GM10248 (cell line): ENCODE measurements around the gene MED23.

Experiments used
- CTCF ChIA-PET: fragments of 300-600 bp; sonication (Branson Sonifier 250); formaldehyde crosslinking; extraction: SDS; loops from one replicate; lab custom pipeline; 2021; ENCODE audit warnings: antibody characterized with exemption; lab: Yijun Ruan, JAX
- POLR2A ChIA-PET: fragments of 350-650 bp; sonication (Branson Sonifier 250); formaldehyde crosslinking; extraction: SDS; loops from one replicate; lab custom pipeline; 2020; ENCODE audit warnings: antibody characterized with exemption; lab: Yijun Ruan, JAX
- DNase-seq: peaks from one replicate; pipeline ENCODE4 v3.0.0; 2012; ENCODE audit errors: extremely low spot score
- CTCF ChIP-seq: IDR thresholded peaks from 2 replicates; pipeline ENCODE4 v1.5.1; 2012; ENCODE audit warnings: mild to moderate bottlenecking, low read depth; ENCODE audit errors: extremely low read depth, missing control alignments, control extremely low read depth

Gene MED23

GRCh38 chr6:131643855-131644460, 15.9 kb upstream of the MED23 start:
- ChIA-PET CTCF (interaction anchor here (2.0 kb wide), 1 partner anchor 16 kb away, joined by 11 read pairs; the partner anchor contains the start of gene MED23), POLR2A (no interaction called here)
- DNase-seq = no peak
- TF ChIP-seq CTCF = no peak

GRCh38 chr6:131642987-131643611, 15.1 kb upstream of the MED23 start:
- POLR2A ChIA-PET = no interaction called here
- DNase-seq = no peak
- CTCF ChIA-PET = no interaction called here
- no peak for TF ChIP-seq CTCF

GRCh38 chr6:131642565-131642964, 14.5 kb upstream of the MED23 start:
- ChIA-PET CTCF (no interaction called here), POLR2A (no interaction called here)
- no peak for DNase-seq
- TF ChIP-seq CTCF = no peak

GRCh38 chr6:131641554-131641953, 13.5 kb upstream of the MED23 start:
- ChIA-PET POLR2A (no interaction called here), CTCF (no interaction called here)
- no peak for TF ChIP-seq CTCF
- DNase-seq = no peak

- ChIA-PET POLR2A (interaction anchor here (0.6 kb wide), 1 partner anchor 72 kb away, joined by 6 read pairs; no protein-coding TSS in a partner anchor), CTCF (interaction anchor here (2.2 to 5.4 kb wide), 2 partner anchors 10 to 13 kb away, joined by 7 to 73 read pairs; partner anchors contain the start of gene MED23)
- no peak for TF ChIP-seq CTCF
- DNase-seq = no peak
Observed at GRCh38 chr6:131640576-131640975, 12.5 kb upstream of the MED23 start.

- POLR2A ChIA-PET = interaction anchor here (0.6 kb wide), 1 partner anchor 71 kb away, joined by 6 read pairs; no protein-coding TSS in a partner anchor
- peak; percentile 15 for DNase-seq
- TF ChIP-seq CTCF = no peak
- CTCF ChIA-PET = interaction anchor here (0.7 to 5.4 kb wide), 4 partner anchors 8 to 17 kb away, joined by 3 to 73 read pairs (median 5); partner anchors contain the start of gene MED23
Observed at GRCh38 chr6:131640100-131640499, 12.1 kb upstream of the MED23 start.
